ENCODE results near the gene SLC14A1.

DNA sequence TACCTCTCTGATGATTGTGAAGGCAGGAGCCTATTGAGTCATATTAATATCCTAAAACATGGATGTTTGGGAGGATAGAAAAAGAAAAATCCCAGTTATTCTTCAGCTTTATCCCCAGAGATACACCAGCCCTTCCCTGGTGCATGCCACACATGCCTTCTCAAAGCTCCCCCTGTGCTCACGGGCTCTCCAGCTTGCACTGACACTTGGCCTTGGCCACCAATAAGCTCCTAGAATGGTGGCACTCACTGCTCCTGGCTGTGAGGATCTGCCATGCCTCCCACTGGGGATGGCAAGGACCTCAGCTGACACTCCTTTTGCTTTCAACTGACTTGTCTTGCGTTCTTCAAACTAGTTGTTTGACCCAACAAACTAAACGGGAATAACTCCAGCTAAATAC, 15.9 kb downstream of the SLC14A1 start:
- TF ChIP-seq, protein P1, sequence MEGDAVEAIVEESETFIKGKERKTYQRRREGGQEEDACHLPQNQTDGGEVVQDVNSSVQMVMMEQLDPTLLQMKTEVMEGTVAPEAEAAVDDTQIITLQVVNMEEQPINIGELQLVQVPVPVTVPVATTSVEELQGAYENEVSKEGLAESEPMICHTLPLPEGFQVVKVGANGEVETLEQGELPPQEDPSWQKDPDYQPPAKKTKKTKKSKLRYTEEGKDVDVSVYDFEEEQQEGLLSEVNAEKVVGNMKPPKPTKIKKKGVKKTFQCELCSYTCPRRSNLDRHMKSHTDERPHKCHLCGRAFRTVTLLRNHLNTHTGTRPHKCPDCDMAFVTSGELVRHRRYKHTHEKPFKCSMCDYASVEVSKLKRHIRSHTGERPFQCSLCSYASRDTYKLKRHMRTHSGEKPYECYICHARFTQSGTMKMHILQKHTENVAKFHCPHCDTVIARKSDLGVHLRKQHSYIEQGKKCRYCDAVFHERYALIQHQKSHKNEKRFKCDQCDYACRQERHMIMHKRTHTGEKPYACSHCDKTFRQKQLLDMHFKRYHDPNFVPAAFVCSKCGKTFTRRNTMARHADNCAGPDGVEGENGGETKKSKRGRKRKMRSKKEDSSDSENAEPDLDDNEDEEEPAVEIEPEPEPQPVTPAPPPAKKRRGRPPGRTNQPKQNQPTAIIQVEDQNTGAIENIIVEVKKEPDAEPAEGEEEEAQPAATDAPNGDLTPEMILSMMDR (IDR thresholded peaks at IDR 0.05; ENCODE audit: low read depth, low read length) = no peak
- TF ChIP-seq, protein P2, sequence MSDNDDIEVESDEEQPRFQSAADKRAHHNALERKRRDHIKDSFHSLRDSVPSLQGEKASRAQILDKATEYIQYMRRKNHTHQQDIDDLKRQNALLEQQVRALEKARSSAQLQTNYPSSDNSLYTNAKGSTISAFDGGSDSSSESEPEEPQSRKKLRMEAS (IDR thresholded peaks at IDR 0.05; ENCODE audit: low read depth, low read length) = no peak
- TF ChIP-seq POLR2A (IDR thresholded peaks at IDR 0.05; ENCODE audit: extremely low read depth, insufficient read length) (no peak), MYC (IDR thresholded peaks at IDR 0.05; ENCODE audit: low read depth, low read length) (no peak)
